Stimulated activated naive B cell treated with anti-CD40 and anti-IgM and Interleukin-4, amounts not matched to agents 10 μg/mL and 1 μg/mL and 100 μg/mL, for 72 hours (primary cell): ENCODE results near the gene FBLN5.

ENCODE experiments used
- ATAC-seq, 2 donors: fragments of 150-1000 bp; cut with Tn5 transposase; replicated peaks; 2 replicates each; pipeline ENCODE4 v1.10.0; 2021; ENCODE audit warnings: moderate library complexity in 1 of 2
- DNase-seq: peaks from one replicate; pipeline ENCODE4 v3.0.0; 2021
- H3K27ac Mint-ChIP-seq: one replicate; pipeline ENCODE4 v1.8.0; 2022; ENCODE audit warnings: mild to moderate bottlenecking, mixed read lengths
- H3K27me3 Mint-ChIP-seq, 2 donors: one replicate each; pipeline ENCODE4 v1.8.0; 2022; ENCODE audit warnings: mixed read lengths in 2 of 2
- H3K36me3 Mint-ChIP-seq, 2 donors: one replicate each; pipeline ENCODE4 v1.8.0; 2022; ENCODE audit warnings: mixed read lengths in 2 of 2, mild to moderate bottlenecking in 1 of 2
- H3K4me1 Mint-ChIP-seq, 2 donors: one replicate each; pipeline ENCODE4 v1.8.0; 2022; ENCODE audit warnings: mixed read lengths in 2 of 2, mild to moderate bottlenecking in 1 of 2
- H3K4me3 Mint-ChIP-seq, 2 donors: one replicate each; pipeline ENCODE4 v1.8.0; 2022; ENCODE audit warnings: mild to moderate bottlenecking in 2 of 2, mixed read lengths in 2 of 2, moderate library complexity in 1 of 2
- H3K9me3 Mint-ChIP-seq, 2 donors: one replicate each; pipeline ENCODE4 v1.8.0; 2022; ENCODE audit warnings: mixed read lengths in 2 of 2, mild to moderate bottlenecking in 1 of 2

The FBLN5 gene, protein sequence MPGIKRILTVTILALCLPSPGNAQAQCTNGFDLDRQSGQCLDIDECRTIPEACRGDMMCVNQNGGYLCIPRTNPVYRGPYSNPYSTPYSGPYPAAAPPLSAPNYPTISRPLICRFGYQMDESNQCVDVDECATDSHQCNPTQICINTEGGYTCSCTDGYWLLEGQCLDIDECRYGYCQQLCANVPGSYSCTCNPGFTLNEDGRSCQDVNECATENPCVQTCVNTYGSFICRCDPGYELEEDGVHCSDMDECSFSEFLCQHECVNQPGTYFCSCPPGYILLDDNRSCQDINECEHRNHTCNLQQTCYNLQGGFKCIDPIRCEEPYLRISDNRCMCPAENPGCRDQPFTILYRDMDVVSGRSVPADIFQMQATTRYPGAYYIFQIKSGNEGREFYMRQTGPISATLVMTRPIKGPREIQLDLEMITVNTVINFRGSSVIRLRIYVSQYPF

GRCh38 chr14:91947475-91948184, at the start of gene FBLN5:
TSS of gene FBLN5 (minus strand) at chr14:91947694. CDS start at chr14:91947229, 465 bp downstream.
- ATAC-seq (peak; percentile 73 to 82), DNase-seq (no peak)
- H3K36me3 Mint-ChIP-seq: peaks cover 0 to 1% of the 10 kb centered on the region in 2 donors
- H3K27me3 Mint-ChIP-seq: peaks cover 41 to 62% of the 10 kb centered on the region in 2 donors
- H3K4me1 Mint-ChIP-seq: peaks cover 4 to 12% of the 10 kb centered on the region in 2 donors
- H3K4me3 Mint-ChIP-seq: peak within 1 kb of the TSS; percentile 87 to 88
- H3K9me3 Mint-ChIP-seq: no peaks in the 10 kb centered on the region
- H3K27ac Mint-ChIP-seq: no peak within 1 kb of the TSS

GRCh38 chr14:91996948-91997371, 49.5 kb upstream of the FBLN5 start:
- Mint-ChIP-seq H3K36me3 (peaks cover 23 to 45% of the 10 kb centered on the region in 2 donors), H3K4me3 (no peak overlapping the region), H3K27me3 (no peaks in the 10 kb centered on the region), H3K27ac (no peak overlapping the region), H3K4me1 (peaks cover 2 to 10% of the 10 kb centered on the region in 2 donors), H3K9me3 (no peaks in the 10 kb centered on the region)
- DNase-seq (no peak), ATAC-seq (peak; percentile 50 to 54)

GRCh38 chr14:91987192-91987591, 39.7 kb upstream of the FBLN5 start:
- H3K27ac Mint-ChIP-seq: no peak overlapping the region
- H3K9me3 Mint-ChIP-seq: no peaks in the 10 kb centered on the region
- ATAC-seq (no peak), DNase-seq (no peak)
- H3K27me3 Mint-ChIP-seq: no peaks in the 10 kb centered on the region
- peaks cover 47 to 61% of the 10 kb centered on the region in 2 donors for H3K36me3 Mint-ChIP-seq
- H3K4me1 Mint-ChIP-seq: peaks cover 0 to 4% of the 10 kb centered on the region in 2 donors
- H3K4me3 Mint-ChIP-seq: no peak overlapping the region

- H3K27me3 Mint-ChIP-seq: no peaks in the 10 kb centered on the region
- no peaks in the 10 kb centered on the region for H3K9me3 Mint-ChIP-seq
- DNase-seq (no peak), ATAC-seq (no peak)
- no peak overlapping the region for H3K27ac Mint-ChIP-seq
- peaks cover 45 to 57% of the 10 kb centered on the region in 2 donors for H3K36me3 Mint-ChIP-seq
- H3K4me3 Mint-ChIP-seq: no peak overlapping the region
- peaks cover 0 to 4% of the 10 kb centered on the region in 2 donors for H3K4me1 Mint-ChIP-seq
These were observed 38.2 kb upstream of the FBLN5 start for GRCh38 chr14:91985521-91986255.

DNA sequence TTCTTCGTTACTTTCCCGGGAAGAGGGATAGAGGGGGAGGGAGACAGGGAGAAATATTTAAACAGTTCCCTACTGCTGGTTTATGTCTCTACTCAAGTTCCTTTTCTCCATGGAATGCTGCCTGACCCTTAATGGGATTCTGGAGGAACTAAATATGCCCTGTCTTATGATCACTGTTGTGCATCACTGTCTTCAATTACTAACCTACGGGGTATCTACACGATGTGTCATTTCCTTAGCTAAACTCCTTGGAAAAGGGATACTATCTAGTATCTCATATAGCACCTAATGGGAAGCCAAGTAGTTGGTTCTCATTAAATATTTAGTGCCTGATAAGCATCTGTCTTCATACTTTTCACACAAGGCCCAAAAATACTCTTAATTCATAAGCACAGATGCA, 37.5 kb upstream of the FBLN5 start:
- Mint-ChIP-seq H3K4me1 (peaks cover 6 to 7% of the 10 kb centered on the region in 2 donors), H3K27ac (no peak overlapping the region), H3K27me3 (no peaks in the 10 kb centered on the region), H3K4me3 (no peak overlapping the region), H3K9me3 (no peaks in the 10 kb centered on the region), H3K36me3 (peaks cover 45 to 57% of the 10 kb centered on the region in 2 donors)
- ATAC-seq: no peak
- DNase-seq: no peak

DNA sequence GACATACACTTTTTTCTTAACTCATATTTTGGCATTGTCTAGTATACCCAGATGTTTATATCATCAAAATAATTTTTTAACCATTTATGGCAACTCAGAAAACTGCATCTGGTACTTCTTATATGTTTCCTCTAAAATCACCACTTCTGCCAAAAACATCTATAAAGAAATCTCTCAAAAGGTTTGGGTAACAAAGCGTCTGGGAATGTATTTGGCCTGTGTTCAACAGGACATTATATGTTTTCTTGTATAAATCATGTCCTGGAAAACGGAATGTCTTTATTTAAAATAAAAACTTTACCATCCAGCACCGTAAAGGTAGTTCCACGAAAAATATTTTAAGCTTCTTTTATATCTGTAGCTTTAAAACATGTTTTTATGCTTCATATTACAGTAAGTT, 36.1 kb upstream of the FBLN5 start:
- peaks cover 42 to 51% of the 10 kb centered on the region in 2 donors for H3K36me3 Mint-ChIP-seq
- H3K9me3 Mint-ChIP-seq: no peaks in the 10 kb centered on the region

DNA sequence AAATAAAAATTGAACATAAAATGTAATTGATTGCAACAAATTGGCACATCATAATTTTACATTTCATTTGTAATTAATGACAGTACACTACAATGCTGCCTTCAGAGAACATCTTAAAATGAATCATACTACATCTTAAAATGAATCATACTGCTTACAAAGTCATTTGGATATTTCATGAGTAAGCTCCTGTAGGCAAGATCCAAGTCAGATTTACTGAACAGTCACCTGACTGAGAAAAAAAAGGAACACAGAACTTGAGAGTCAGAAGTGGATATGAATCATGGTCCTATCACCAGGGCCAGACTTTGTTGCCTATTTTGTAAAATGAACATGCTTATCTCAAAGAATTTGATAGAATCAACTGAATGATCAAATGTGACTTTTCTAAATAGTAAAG, 32.7 kb upstream of the FBLN5 start:
- peaks cover 9 to 12% of the 10 kb centered on the region in 2 donors for H3K4me1 Mint-ChIP-seq
- DNase-seq (no peak), ATAC-seq (peak; percentile 97)
- no peaks in the 10 kb centered on the region for H3K9me3 Mint-ChIP-seq
- peak overlapping the region; percentile 1 for H3K27ac Mint-ChIP-seq
- H3K36me3 Mint-ChIP-seq: peaks cover 36 to 37% of the 10 kb centered on the region in 2 donors
- no peak overlapping the region for H3K4me3 Mint-ChIP-seq
- no peaks in the 10 kb centered on the region for H3K27me3 Mint-ChIP-seq

More for the DNA sequence above, 36.1 kb upstream of the FBLN5 start:
- H3K4me1 Mint-ChIP-seq: peaks cover 7 to 12% of the 10 kb centered on the region in 2 donors
- no peak overlapping the region for H3K27ac Mint-ChIP-seq
- no peaks in the 10 kb centered on the region for H3K27me3 Mint-ChIP-seq
- H3K4me3 Mint-ChIP-seq: no peak overlapping the region
- ATAC-seq: no peak
- DNase-seq: no peak

DNA sequence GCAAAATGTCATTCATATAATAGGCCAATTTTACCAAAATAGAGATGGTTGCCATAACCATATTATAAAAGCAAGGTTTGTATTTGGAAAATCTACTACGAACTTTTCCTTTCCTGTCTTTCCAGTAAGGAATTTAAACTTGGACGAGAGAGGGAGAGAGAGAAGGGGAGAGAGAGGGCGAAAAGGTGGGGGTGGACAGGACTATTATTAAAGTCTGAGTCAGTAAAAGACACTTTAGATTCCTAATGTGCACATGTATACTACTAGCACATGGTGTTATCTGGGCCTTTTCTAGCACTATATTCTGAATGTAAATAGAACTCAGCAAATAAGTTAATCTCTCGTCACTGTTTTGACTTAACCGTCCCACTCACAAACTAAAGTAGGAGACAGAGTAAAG, 30.4 kb upstream of the FBLN5 start:
- Mint-ChIP-seq H3K9me3 (no peaks in the 10 kb centered on the region), H3K4me3 (no peak overlapping the region), H3K4me1 (peaks cover 7 to 12% of the 10 kb centered on the region in 2 donors), H3K27ac (no peak overlapping the region), H3K36me3 (peaks cover 29% of the 10 kb centered on the region in 2 donors), H3K27me3 (no peaks in the 10 kb centered on the region)
- no peak for DNase-seq
- ATAC-seq: no peak

DNA sequence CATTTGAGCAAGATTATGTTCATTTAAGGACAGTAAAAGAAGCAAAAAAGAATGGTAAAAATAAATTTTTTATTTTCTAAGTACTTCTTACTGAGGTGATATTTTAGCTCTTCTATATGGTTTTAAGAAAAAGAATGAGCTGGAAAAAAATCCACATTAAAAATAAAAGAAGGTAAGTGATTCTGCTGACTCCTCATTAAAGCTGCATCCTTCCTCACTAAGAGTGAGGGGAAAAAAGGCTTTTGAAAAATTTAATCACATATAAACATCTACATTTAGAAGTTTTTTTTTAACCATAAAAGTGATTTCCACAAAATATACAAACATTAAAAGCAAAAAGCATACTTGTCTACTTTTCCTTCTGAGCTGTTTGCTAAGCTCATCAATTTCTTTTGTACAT, 28.3 kb upstream of the FBLN5 start:
- H3K36me3 Mint-ChIP-seq: peaks cover 30 to 34% of the 10 kb centered on the region in 2 donors
- peaks cover 6 to 12% of the 10 kb centered on the region in 2 donors for H3K4me1 Mint-ChIP-seq
- H3K4me3 Mint-ChIP-seq: no peak overlapping the region
- H3K27me3 Mint-ChIP-seq: no peaks in the 10 kb centered on the region
- H3K9me3 Mint-ChIP-seq: no peaks in the 10 kb centered on the region
- no peak for DNase-seq
- no peak for ATAC-seq
- H3K27ac Mint-ChIP-seq: no peak overlapping the region

GRCh38 chr14:91971188-91971778, 23.8 kb upstream of the FBLN5 start:
- no peaks in the 10 kb centered on the region for H3K9me3 Mint-ChIP-seq
- no peaks in the 10 kb centered on the region for H3K27me3 Mint-ChIP-seq
- no peak overlapping the region for H3K4me3 Mint-ChIP-seq
- H3K4me1 Mint-ChIP-seq: peaks cover 8 to 9% of the 10 kb centered on the region in 2 donors
- H3K27ac Mint-ChIP-seq: no peak overlapping the region
- ATAC-seq: no peak
- H3K36me3 Mint-ChIP-seq: peaks cover 25 to 40% of the 10 kb centered on the region in 2 donors
- DNase-seq: no peak

DNA sequence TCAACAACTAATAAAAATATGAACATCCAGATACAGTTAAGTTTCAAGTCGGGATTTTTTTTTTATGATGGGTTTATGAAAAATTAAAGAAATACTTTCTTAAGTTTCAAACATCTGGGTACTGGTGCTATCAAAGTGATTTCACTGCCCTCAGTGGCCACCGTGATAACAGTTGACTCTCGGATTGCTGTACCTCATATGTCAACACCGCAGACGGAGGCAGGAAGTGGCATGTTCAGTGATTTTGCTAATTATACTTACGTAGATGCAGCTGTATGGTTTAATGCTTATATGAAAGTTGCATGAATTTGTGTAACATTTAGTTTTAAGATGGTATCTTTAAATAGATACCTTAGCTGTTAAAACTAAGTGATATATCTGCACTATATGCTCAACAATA, 20.8 kb upstream of the FBLN5 start:
- Mint-ChIP-seq H3K4me1 (peaks cover 8 to 9% of the 10 kb centered on the region in 2 donors), H3K27me3 (no peaks in the 10 kb centered on the region), H3K27ac (peak overlapping the region; percentile 81), H3K9me3 (no peaks in the 10 kb centered on the region), H3K4me3 (peak overlapping the region in 1 of 2 donors; percentile 15), H3K36me3 (peaks cover 17 to 34% of the 10 kb centered on the region in 2 donors)
- no peak for DNase-seq
- ATAC-seq: peak; percentile 87 to 94

GRCh38 chr14:91964724-91965123, 17.2 kb upstream of the FBLN5 start:
- peaks cover 12 to 21% of the 10 kb centered on the region in 2 donors for H3K36me3 Mint-ChIP-seq
- ATAC-seq: no peak
- no peaks in the 10 kb centered on the region for H3K27me3 Mint-ChIP-seq
- no peak overlapping the region for H3K27ac Mint-ChIP-seq
- no peak for DNase-seq
- no peak overlapping the region for H3K4me3 Mint-ChIP-seq
- peaks cover 7 to 8% of the 10 kb centered on the region in 2 donors for H3K4me1 Mint-ChIP-seq
- no peaks in the 10 kb centered on the region for H3K9me3 Mint-ChIP-seq

DNA sequence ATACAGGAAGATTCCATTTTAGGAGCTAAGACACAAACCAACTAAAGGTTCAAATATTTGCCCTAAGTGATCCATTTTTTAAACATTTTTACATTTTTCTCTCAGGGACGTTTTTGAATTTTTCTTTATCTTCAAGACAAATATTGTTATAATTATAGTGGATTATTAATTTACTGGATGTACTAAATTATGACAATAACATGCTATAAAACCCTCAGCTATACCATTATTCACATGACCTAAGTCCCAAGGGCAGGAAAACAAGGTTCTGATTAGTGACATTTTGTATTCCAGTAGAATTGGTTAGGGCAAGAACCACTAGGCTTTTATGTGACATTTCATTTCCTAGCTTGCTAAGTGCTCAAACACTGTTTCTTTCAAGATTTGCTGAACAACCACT, 16.5 kb upstream of the FBLN5 start:
- no peak overlapping the region for H3K27ac Mint-ChIP-seq
- H3K4me3 Mint-ChIP-seq: no peak overlapping the region
- H3K36me3 Mint-ChIP-seq: peaks cover 12 to 19% of the 10 kb centered on the region in 2 donors
- peaks cover 7 to 8% of the 10 kb centered on the region in 2 donors for H3K4me1 Mint-ChIP-seq
- DNase-seq (no peak), ATAC-seq (no peak)
- H3K9me3 Mint-ChIP-seq: no peaks in the 10 kb centered on the region
- no peaks in the 10 kb centered on the region for H3K27me3 Mint-ChIP-seq

DNA sequence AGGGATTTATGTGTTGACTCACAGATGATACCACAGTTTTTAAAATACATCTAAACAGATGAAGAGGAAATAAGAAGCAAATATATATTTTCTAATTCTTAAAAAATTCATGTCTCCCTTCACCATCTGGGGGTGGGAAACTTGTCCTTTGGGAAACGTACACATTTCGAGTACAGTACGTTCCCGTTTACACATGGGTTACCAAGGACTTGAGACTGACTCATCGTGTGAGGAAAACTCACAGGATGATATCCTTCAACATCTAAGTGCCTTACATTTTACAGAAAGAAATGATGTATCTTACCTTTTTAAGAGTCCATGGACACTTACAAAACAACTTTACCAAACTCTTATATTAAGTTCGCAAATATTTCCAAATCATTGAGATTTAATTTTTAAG, 16.0 kb upstream of the FBLN5 start:
- no peaks in the 10 kb centered on the region for H3K9me3 Mint-ChIP-seq

More for the DNA sequence above, 16.0 kb upstream of the FBLN5 start:
- ATAC-seq (no peak), DNase-seq (no peak)
- Mint-ChIP-seq H3K27me3 (no peaks in the 10 kb centered on the region), H3K36me3 (peaks cover 6 to 14% of the 10 kb centered on the region in 2 donors), H3K27ac (no peak overlapping the region), H3K4me1 (peaks cover 2% of the 10 kb centered on the region in 2 donors), H3K4me3 (no peak overlapping the region)
